Uterus (tissue), 4 donors: Measurements from ENCODE around the gene PRKCE. TPM values are rescaled to one million over a fixed set of nuclear protein-coding genes. Genes with fewer than 3 reads are reported as not detected.

ENCODE experiments used
- DNase-seq, 2 donors: peaks; one replicate each; pipeline ENCODE4 v3.0.0-alpha.2; 2019 to 2020
- H3K27ac ChIP-seq, 2 donors: fragments of 200-600 bp; sonication (generic); 1 replicate in 1 of 2; 2 replicates in 1 of 2; pipeline ENCODE4 v1.5.1; 2016 to 2018
- H3K27me3 ChIP-seq, 2 donors: fragments of 200-600 bp; sonication (generic); one replicate each; pipeline ENCODE4 v1.5.1; 2018 to 2019; ENCODE audit warnings: control low read depth in 1 of 2
- H3K36me3 ChIP-seq, 2 donors: fragments of 200-600 bp; sonication (generic); one replicate each; pipeline ENCODE4 v1.5.1; 2019; ENCODE audit warnings: control low read depth in 1 of 2
- H3K4me1 ChIP-seq, 2 donors: fragments of 200-600 bp; sonication (generic); one replicate each; pipeline ENCODE4 v1.5.1; 2018 to 2019; ENCODE audit warnings: control low read depth in 1 of 2
- H3K4me3 ChIP-seq, 2 donors: fragments of 200-600 bp; sonication (generic); 1 replicate in 1 of 2; 2 replicates in 1 of 2; pipeline ENCODE4 v1.5.1; 2018 to 2019; ENCODE audit warnings: mild to moderate bottlenecking in 1 of 2
- H3K9me3 ChIP-seq, 2 donors: fragments of 200-600 bp; sonication (generic); one replicate each; pipeline ENCODE4 v1.5.1; 2019; ENCODE audit warnings: control low read depth in 1 of 2
- CTCF ChIP-seq, 4 experiments: fragments of 200-600 bp in 2 of 4; fragments of 450-650 bp in 2 of 4; sonication (generic) in 2 of 4; IDR thresholded peaks; one replicate each; pipeline ENCODE4 v1.5.1; 2016 to 2019; ENCODE audit warnings: antibody characterized with exemption in 4 of 4, mild to moderate bottlenecking in 2 of 4, moderate library complexity in 1 of 4
- POLR2A ChIP-seq, 2 donors: fragments of 450-650 bp; IDR thresholded peaks; one replicate each; pipeline ENCODE4 v1.6.1; 2016; ENCODE audit warnings: antibody characterized with exemption in 2 of 2, mild to moderate bottlenecking in 1 of 2, moderate library complexity in 1 of 2
- intact Hi-C: fragments of 100-400 bp; cut with DNase I; formaldehyde crosslinking; loops from one replicate; pipeline ENCODE4 v1.15.1; 2023; ENCODE audit warnings: low total_unique reads
- total RNA-seq, 4 donors: library from RNA; depleted of rRNA in 3 of 4; stranded (reverse); fragments of >200 nt in 3 of 4; gene quantifications; one replicate each; pipeline versions ENCODE4 v1.1.0 to v1.2.4, GENCODE V29; 2014 to 2023
- donor health status: DM: yes; HTN: yes; CAD: no.

PRKCE gene
- total RNA-seq, 4 donors from 2014 or later, result 3.8 to 47.6 (median 14.2) TPM

GRCh38 chr2:46231721-46232120 is 580.2 kb downstream of the PRKCE start:
- Histone ChIP-seq H3K36me3 (no peaks in the 10 kb centered on the region), H3K4me3 (no peak overlapping the region), H3K4me1 (no peaks in the 10 kb centered on the region), H3K27ac (no peak overlapping the region), H3K9me3 (no peaks in the 10 kb centered on the region), H3K27me3 (no peaks in the 10 kb centered on the region)
- TF ChIP-seq POLR2A (IDR thresholded peaks at IDR 0.05) (no peak), CTCF (IDR thresholded peaks at IDR 0.05) (no peak)
- intact Hi-C loops, result no loop called here
- DNase-seq, result no peak

- H3K36me3 ChIP-seq, result no peaks in the 10 kb centered on the region
- no peak overlapping the region for H3K4me3 ChIP-seq
- no peak for DNase-seq
- TF ChIP-seq POLR2A (IDR thresholded peaks at IDR 0.05) (no peak), CTCF (IDR thresholded peaks at IDR 0.05) (no peak)
- H3K27ac ChIP-seq, result no peak overlapping the region
- no peaks in the 10 kb centered on the region for H3K9me3 ChIP-seq
- no peaks in the 10 kb centered on the region for H3K4me1 ChIP-seq
- intact Hi-C loops, result no loop called here
- H3K27me3 ChIP-seq, result no peaks in the 10 kb centered on the region
Measured at GRCh38 chr2:46232860-46233259, 581.4 kb downstream of the PRKCE start.

GRCh38 chr2:46236006-46236875 is 584.8 kb downstream of the PRKCE start:
- no peak overlapping the region for H3K4me3 ChIP-seq
- no peak for DNase-seq
- H3K9me3 ChIP-seq, result no peaks in the 10 kb centered on the region
- H3K27ac ChIP-seq, result no peak overlapping the region
- no peaks in the 10 kb centered on the region for H3K36me3 ChIP-seq
- intact Hi-C loops, result no loop called here
- no peaks in the 10 kb centered on the region for H3K4me1 ChIP-seq
- TF ChIP-seq CTCF (IDR thresholded peaks at IDR 0.05) (no peak), POLR2A (IDR thresholded peaks at IDR 0.05) (no peak)
- no peaks in the 10 kb centered on the region for H3K27me3 ChIP-seq

GRCh38 chr2:46236876-46237859 is 585.7 kb downstream of the PRKCE start:
- no peaks in the 10 kb centered on the region for H3K27me3 ChIP-seq
- no peaks in the 10 kb centered on the region for H3K4me1 ChIP-seq
- no peaks in the 10 kb centered on the region for H3K9me3 ChIP-seq
- no peak overlapping the region for H3K4me3 ChIP-seq
- TF ChIP-seq CTCF (IDR thresholded peaks at IDR 0.05) (no peak), POLR2A (IDR thresholded peaks at IDR 0.05) (no peak)
- H3K36me3 ChIP-seq, result no peaks in the 10 kb centered on the region
- intact Hi-C loops, result no loop called here
- no peak for DNase-seq
- no peak overlapping the region for H3K27ac ChIP-seq

Other genes with a start within 250 kb of the PRKCE start
- gene SRBD1, start 40.4 kb upstream of the PRKCE start, total RNA-seq, result 10 to 100 TPM; 13.1 to 65.8 (median 34.0) TPM